Activated CD8-positive, alpha-beta memory T cell treated with anti-CD3 and anti-CD28 coated beads, Interleukin-2, amount 50 U/mL, for 48 hours (primary cell): ENCODE results near the gene CYB5D1.
"Not testable (repeated sequence)": the region's sequence is repeated elsewhere in the genome, so short reads cannot be mapped to it uniquely, and the experiment has no call there.

Source experiments
- DNase-seq: peaks from one replicate; pipeline ENCODE4 v3.0.0-alpha.2; 2020

Gene CYB5D1

GRCh38 chr17:7857713-7858521 lies at the start of gene CYB5D1:
Gene CYB5D1, plus strand, starts transcription at chr17:7858003. Its CDS starts 132 bp downstream, at chr17:7858135.
- DNase-seq: peak; percentile 90

DNA sequence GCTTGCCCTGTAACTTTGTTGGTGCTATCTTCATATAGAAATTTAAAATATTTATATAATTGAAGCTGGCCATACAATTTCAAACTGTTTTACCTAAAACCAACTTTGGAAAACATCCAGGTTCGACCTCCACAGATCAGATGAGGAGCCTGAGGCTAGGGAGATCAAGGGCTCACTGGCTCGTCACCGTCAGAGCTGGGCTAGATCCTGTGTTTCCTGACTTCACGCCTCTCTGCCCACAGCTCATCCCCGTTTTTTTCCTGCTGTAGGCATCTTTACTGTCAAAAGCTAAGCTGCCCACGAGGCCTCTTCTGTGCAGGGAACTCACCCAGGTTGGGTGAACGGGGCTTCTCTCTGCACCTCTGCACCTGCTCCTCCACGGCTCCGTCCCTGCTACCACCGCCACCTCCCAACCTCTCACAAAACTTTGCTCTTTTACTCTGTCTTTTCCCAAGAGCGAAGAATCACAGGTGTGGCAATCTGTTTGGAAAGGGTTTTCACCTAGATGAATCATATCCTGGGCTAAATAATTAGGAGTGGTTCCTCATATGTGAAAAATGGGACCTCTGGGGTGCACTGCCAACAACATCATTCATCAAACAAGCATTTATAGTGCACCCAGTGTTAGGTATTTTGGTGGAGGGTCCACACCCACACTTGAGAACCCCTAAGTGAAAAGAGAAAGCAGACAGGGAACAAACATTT lies 48.6 kb upstream of the CYB5D1 start:
- DNase-seq: no peak

- DNase-seq: not testable (repeated sequence)
Observed at GRCh38 chr17:7809791-7810343, 47.9 kb upstream of the CYB5D1 start.

DNA sequence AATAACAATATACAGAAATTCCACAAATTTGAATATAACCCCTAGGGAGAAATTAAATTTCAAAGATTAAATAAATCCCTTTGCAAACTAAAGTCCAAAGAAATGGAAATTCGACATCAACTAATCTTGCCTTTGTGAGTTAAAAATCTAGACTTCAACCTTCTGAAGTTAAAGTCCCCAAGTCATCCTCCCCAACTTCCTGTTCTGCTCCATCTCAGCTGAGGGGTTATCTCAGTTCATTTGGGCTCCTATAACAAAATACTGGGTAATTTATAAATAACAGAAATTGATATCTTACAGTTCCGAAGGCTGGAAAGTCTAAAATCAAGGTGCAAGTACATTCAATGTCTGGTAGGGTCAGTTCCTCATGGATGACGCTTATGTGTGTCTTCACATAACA lies 46.6 kb upstream of the CYB5D1 start:
- DNase-seq: no peak

DNA sequence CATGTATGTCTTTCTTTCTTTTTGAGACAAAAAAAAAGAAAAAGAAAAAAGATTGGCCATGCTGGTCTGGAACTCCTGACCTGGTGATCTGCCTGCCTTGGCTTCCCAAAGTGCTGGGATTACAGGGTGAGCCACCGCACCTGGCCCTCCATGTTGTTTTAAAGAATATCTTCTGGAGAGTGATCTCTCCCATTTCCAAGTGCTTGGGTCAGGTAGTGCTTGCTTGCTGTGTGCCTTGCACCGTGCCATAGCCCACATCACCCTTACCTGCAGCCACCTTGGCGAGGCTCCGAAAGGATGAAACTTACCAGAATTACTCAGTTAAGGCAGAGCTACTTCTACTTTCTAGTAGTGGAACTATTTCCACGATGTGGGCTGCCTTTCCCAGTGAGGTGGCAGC lies 42.8 kb upstream of the CYB5D1 start:
- DNase-seq: no peak

GRCh38 chr17:7816926-7817642 lies 40.7 kb upstream of the CYB5D1 start:
- DNase-seq: no peak

DNA sequence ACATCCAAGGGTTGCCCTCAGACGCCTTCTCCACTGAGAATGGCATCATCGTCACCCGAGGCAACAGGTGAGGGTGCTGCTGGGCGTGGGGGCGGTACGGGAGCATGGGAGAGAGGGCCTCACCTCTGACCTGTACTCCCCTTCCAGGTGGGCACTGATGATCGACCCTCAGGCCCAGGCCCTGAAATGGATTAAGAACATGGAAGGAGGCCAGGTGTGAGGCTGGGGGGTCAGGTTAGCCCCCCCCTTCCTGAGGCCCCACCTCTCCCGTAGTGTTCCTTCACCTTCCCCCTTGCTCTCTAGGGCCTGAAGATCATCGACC lies 40.2 kb upstream of the CYB5D1 start:
- no peak for DNase-seq

GRCh38 chr17:7818026-7818425 lies 39.8 kb upstream of the CYB5D1 start:
- no peak for DNase-seq

DNA sequence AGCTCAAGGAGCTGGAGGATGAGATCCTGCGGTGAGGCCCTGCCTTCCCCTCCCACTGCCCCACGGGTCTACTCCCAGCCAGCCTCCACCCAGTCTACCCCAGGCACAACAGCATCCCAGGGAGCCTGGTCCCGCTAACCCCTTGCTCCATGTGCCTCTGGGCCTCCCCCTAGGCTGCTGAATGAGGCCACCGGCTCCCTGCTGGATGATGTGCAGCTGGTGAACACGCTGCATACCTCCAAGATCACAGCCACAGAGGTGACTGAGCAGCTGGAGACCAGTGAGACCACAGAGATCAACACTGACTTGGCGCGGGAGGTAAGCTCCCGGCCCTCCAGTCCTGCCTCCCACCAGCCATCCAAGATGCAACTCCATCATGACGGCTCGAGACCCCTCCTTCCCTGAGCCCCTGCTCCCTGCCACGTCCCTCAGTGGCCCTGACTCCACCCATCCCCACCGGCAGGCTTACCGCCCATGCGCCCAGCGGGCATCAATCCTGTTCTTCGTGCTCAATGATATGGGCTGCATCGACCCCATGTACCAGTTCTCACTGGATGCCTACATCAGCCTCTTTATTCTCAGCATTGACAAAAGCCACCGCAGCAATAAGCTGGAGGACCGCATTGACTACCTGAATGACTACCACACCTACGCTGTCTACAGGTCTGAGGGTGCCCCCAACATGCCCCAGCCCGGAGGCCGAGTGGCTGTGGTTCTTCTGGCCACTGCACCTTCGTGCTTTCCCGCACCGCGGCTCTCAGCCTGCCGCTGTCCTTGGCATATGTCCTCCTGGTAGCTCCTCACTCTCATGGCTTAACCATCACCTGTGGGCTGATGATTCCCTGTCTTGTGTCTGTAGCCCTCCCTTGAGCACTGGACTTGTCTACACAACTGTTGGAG lies 38.8 kb upstream of the CYB5D1 start:
- DNase-seq: no peak

DNA sequence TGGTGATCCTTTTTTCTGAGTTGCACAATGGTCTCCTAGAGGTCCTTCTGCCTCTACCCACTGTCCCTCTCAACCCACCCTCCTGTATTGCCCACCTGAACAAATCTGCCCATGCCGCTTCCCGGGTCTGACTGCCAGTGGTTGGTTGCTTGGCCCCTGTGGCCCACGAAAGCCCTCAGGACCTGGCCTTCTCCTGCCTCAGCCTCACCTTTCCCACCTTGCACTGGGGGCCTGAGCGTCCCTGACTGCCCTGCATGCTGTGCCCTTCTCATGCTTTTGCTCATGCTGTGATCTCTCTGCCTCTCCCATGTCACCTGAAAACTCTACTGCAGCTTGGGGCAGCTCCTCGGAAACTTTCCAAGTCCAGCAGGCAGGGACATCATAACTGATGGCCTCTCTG lies 37.6 kb upstream of the CYB5D1 start:
- DNase-seq: no peak

- no peak for DNase-seq
Observed at GRCh38 chr17:7822126-7822525, 35.7 kb upstream of the CYB5D1 start.

- no peak for DNase-seq
Observed at GRCh38 chr17:7823581-7824001, 34.2 kb upstream of the CYB5D1 start.

DNA sequence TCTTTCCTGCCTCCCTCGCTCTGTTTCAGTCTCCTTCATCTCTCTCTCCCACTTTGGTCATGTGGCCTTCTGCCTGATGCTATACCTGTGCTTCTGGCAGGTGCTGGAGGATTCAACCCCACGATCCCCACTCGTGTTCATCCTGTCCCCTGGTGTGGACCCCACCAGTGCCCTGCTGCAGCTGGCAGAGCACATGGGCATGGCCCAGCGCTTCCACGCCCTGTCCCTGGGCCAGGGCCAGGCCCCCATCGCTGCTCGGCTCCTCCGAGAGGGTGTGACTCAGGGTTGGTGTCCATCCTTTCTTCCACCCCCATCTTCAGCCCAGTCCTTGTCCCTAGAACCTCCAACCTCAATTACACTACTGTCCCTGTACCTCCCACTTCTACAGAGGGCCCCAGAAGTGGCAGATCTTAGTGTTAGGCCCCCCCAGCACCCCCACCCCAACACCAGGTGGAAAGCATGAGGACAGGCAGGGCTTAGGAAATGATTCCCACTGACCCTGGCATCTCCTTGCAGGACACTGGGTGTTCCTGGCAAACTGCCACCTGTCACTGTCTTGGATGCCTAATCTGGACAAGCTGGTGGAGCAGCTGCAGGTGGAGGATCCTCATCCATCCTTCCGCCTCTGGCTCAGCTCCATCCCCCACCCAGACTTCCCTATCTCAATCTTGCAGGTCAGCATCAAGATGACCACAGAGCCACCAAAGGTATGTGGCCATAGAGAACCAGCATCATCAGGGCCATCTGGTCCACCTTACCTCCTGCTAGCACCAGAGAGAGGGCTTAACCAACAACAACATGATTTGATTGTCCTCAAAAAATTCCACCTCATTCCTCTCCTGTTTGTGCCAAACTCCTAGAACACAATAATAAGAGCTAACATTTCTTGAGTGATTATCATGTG lies 33.5 kb upstream of the CYB5D1 start:
- DNase-seq: no peak

GRCh38 chr17:7825206-7825990 lies 32.4 kb upstream of the CYB5D1 start:
- no peak for DNase-seq

DNA sequence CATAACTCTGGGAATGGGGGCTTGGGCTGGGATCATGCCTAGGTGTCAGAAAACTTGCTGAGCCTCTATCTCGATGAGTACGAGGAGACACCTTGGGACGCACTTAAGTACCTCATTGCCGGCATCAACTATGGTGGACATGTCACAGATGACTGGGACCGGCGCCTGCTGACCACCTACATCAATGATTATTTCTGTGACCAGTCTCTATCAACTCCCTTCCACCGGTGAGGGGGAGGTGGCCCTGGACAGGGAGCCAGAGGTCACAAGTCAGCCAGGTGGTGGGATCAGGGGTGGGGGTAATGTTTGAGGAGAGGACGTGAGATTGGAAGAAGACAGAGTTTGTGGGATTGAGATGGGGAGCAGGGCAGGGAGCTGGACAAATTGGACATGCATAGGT lies 27.2 kb upstream of the CYB5D1 start:
- no peak for DNase-seq

- no peak for DNase-seq
Observed at GRCh38 chr17:7831233-7831632, 26.6 kb upstream of the CYB5D1 start.

- no peak for DNase-seq
Observed at GRCh38 chr17:7832431-7832830, 25.4 kb upstream of the CYB5D1 start.

DNA sequence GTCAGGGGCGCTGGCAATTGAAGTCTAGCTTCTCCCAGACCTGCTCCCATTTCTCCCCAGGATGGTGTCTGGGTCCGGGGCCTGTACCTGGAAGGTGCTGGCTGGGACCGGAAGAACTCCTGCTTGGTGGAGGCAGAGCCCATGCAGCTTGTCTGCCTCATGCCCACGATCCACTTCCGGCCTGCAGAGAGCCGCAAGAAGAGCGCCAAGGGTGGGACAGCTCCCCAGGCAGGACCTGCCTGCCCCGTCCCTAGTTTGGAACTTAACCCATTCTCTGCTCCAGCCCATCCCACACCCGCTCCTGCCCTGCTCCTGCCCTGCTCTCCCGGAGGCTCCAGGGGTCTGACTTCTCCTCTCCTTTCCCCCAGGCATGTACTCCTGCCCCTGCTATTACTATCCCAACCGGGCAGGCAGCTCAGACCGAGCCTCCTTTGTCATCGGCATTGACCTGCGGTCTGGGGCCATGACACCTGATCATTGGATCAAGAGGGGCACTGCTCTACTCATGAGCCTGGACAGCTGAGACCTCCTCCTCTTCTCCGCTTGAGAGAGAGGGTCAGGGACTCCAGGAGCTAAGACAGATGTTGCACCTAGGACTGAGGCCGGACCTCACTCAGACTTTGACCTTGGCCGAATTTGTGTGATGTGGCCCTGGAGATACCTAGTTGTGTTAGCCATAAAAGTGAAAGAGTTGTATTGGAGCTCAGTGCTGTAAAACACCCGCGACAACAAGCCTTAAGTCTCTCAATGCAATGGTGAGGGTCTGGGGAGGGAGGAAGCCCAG lies 24.6 kb upstream of the CYB5D1 start:
- DNase-seq: no peak

GRCh38 chr17:7833795-7834541 lies 23.8 kb upstream of the CYB5D1 start, which contains the start of gene KDM6B:
Gene KDM6B, plus strand, starts transcription at chr17:7834217. Its CDS starts 11,338 bp downstream, at chr17:7845555.
- DNase-seq: peak; percentile 88
